ENCODE measurements around the gene SNAPC3.

DNA sequence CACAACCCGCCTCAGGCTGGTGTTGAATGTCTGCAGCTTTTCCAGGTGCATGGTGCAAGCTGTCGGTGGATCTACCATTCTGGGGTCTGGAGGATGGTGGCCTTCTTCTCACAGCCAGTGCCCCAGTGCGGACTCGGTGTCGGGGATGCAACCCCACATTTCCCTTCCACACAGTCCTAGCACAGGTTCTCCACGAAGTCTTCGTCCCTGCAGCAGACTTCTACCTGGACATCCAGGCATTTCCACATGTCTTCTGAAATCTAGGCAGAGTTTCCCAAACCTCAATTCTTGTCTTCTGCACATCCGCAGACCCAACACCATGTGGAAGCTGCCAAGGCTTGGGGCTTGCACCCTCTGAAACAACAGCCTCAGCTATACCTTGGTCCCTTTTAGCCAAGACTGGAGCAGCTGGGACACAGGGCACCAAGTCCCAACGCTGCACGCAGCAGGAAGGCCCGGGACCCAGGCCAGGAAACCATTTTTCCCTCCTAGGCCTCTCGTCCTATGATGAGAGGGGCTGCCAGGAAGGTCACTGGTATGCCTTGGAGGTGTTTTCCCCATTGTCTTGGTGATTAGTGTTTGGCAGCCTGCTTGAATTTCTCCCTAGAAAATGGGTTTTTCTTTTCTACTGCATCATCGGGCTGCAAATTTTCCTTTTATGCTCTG lies 69.9 kb downstream of the SNAPC3 start:
- TF ChIP-seq, protein P1, sequence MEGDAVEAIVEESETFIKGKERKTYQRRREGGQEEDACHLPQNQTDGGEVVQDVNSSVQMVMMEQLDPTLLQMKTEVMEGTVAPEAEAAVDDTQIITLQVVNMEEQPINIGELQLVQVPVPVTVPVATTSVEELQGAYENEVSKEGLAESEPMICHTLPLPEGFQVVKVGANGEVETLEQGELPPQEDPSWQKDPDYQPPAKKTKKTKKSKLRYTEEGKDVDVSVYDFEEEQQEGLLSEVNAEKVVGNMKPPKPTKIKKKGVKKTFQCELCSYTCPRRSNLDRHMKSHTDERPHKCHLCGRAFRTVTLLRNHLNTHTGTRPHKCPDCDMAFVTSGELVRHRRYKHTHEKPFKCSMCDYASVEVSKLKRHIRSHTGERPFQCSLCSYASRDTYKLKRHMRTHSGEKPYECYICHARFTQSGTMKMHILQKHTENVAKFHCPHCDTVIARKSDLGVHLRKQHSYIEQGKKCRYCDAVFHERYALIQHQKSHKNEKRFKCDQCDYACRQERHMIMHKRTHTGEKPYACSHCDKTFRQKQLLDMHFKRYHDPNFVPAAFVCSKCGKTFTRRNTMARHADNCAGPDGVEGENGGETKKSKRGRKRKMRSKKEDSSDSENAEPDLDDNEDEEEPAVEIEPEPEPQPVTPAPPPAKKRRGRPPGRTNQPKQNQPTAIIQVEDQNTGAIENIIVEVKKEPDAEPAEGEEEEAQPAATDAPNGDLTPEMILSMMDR (IDR thresholded peaks at IDR 0.05; ENCODE audit: low read length), result no peak
- TF ChIP-seq EZH2phosphoT487 (IDR thresholded peaks at IDR 0.05; ENCODE audit: low read length) (no peak), EZH2 (optimal IDR thresholded peaks at IDR 0.05; ENCODE audit: low read depth, low read length) (no peak)
